ENCODE data around the gene BACE2. TPM values are rescaled to one million over a fixed set of nuclear protein-coding genes. Genes with fewer than 3 reads are reported as not detected.

The BACE2 gene
- total RNA-seq, 1 donor from 2014 or later, result 16.8 TPM

DNA sequence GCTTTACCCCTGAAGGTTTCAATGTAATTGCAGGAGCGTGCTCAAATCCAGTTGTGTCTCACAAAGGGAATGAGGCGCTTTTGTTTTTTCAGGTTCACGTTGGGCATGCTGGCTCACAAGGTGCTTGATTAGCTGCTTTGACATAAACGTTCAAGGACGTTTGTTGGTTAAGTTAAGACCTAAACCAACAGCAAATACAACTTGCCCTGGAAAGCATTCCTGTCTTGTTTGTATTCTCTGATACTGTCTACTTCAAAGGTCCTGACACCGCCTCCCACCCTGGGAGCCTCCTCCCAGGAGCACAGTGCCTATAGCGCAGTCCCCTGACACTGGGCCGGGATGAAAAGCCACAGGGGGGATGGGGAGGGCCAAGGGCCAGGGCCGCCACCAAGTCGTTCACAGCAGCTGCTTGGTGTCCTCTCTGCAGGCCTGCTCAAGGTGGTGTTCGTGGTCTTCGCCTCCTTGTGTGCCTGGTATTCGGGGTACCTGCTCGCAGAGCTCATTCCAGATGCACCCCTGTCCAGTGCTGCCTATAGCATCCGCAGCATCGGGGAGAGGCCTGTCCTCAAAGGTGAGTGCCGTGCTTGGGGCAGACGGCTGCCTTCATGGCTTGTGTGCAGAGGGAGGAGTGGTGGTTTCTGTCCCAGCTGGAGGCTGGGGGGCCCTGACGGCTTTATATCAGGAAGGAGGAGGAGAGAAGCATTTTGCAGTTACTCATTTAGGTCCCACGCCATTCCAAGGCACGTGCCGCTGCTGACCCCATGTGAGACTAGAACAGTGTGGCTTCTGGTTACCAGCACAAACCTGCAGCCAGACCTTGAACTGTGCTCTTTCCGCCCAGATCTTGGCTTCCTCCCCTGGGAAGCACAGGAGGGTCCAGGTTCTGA, 154.8 kb downstream of the BACE2 start:
- no peaks in the 10 kb centered on the region for H4K20me1 ChIP-seq (ENCODE audit: insufficient read depth, low read length)
- no peak for FAIRE-seq
- H3K27me3 Mint-ChIP-seq (ENCODE audit: low read depth, unreplicated experiment), result peaks cover 46% of the 10 kb centered on the region
- no peaks in the 10 kb centered on the region for H3K4me1 Mint-ChIP-seq (ENCODE audit: low read depth, unreplicated experiment)
- H3K4me3 ChIP-seq (ENCODE audit: insufficient read depth, low read depth, low read length), result no peak overlapping the region
- H3K9me3 Mint-ChIP-seq (ENCODE audit: unreplicated experiment), result no peaks in the 10 kb centered on the region
- no peaks in the 10 kb centered on the region for H3K36me3 ChIP-seq (ENCODE audit: insufficient read depth, low read length)
- H3K79me2 ChIP-seq (ENCODE audit: insufficient read depth, low read length), result no peaks in the 10 kb centered on the region
- no peak overlapping the region for H3K4me2 ChIP-seq (ENCODE audit: low read length)
- no peak overlapping the region for H3K27ac ChIP-seq (ENCODE audit: low read depth, low read length)
- no peaks in the 10 kb centered on the region for H3K9me3 ChIP-seq (ENCODE audit: insufficient read depth, low read depth, low read length)
- TF ChIP-seq EZH2 (IDR thresholded peaks at IDR 0.05; ENCODE audit: insufficient read depth, low read length), result no peak
- TF ChIP-seq, protein P1, sequence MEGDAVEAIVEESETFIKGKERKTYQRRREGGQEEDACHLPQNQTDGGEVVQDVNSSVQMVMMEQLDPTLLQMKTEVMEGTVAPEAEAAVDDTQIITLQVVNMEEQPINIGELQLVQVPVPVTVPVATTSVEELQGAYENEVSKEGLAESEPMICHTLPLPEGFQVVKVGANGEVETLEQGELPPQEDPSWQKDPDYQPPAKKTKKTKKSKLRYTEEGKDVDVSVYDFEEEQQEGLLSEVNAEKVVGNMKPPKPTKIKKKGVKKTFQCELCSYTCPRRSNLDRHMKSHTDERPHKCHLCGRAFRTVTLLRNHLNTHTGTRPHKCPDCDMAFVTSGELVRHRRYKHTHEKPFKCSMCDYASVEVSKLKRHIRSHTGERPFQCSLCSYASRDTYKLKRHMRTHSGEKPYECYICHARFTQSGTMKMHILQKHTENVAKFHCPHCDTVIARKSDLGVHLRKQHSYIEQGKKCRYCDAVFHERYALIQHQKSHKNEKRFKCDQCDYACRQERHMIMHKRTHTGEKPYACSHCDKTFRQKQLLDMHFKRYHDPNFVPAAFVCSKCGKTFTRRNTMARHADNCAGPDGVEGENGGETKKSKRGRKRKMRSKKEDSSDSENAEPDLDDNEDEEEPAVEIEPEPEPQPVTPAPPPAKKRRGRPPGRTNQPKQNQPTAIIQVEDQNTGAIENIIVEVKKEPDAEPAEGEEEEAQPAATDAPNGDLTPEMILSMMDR (IDR thresholded peaks at IDR 0.05; ENCODE audit: insufficient read depth, low read depth, low read length), result no peak
- no peak overlapping the region for H3K27ac Mint-ChIP-seq (ENCODE audit: unreplicated experiment)
- H3K27me3 ChIP-seq (ENCODE audit: insufficient read depth, low read length), result peaks cover 4% of the 10 kb centered on the region
- no peak overlapping the region for H2AFZ ChIP-seq (ENCODE audit: low read depth, low read length)
- H3K9ac ChIP-seq (ENCODE audit: low read length), result no peak overlapping the region
- H3K4me1 ChIP-seq (ENCODE audit: insufficient read depth, low read length), result no peaks in the 10 kb centered on the region
- H3K4me3 Mint-ChIP-seq (ENCODE audit: unreplicated experiment), result no peak overlapping the region
- DNase-seq (ENCODE audit: low read depth), result no peak
- no peaks in the 10 kb centered on the region for H3K36me3 Mint-ChIP-seq (ENCODE audit: low read depth, unreplicated experiment)

DNA sequence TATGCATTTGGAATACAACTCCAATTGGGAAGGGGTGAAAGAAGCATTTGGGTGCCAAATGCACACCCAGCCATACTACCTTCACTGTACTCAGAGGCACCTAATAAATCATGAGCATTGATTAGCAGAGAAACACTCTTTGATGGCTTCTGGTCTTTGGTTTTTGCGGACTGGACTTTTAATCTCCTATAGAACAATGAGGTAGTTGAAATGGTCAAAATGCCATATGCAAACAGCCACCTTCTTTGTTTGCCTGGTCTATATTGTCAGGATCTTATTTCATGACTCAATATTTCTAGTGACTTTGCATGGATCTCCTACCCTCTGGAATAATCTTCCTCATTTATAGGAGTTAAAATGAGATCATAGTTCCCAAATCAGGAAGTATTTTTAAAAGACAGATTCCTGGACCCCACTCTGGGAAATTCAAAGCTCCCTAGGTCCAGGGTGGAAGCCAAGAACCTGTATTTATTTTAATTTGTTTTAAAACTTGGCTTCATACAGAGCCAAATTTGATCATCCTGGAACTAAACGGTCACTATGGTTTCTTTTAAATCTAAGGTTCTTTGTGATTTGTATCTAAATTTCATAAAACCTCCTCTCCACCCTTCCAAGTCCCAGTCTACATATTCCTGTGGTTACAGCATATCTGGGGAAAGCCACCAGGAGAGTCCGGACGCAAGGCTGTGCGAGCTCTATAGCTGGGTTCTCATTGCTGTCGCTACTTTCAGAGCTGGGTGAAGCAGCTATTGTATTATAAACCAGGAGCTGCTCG, 157.4 kb downstream of the BACE2 start:
- Histone ChIP-seq H3K36me3 (ENCODE audit: insufficient read depth, low read length) (no peaks in the 10 kb centered on the region), H4K20me1 (ENCODE audit: insufficient read depth, low read length) (no peaks in the 10 kb centered on the region), H3K27me3 (ENCODE audit: insufficient read depth, low read length) (peaks cover 3% of the 10 kb centered on the region), H3K4me2 (ENCODE audit: low read length) (no peak overlapping the region), H3K4me1 (ENCODE audit: insufficient read depth, low read length) (peaks cover 10% of the 10 kb centered on the region), H3K9ac (ENCODE audit: low read length) (no peak overlapping the region), H3K79me2 (ENCODE audit: insufficient read depth, low read length) (no peaks in the 10 kb centered on the region), H3K9me3 (ENCODE audit: insufficient read depth, low read depth, low read length) (no peaks in the 10 kb centered on the region), H2AFZ (ENCODE audit: low read depth, low read length) (no peak overlapping the region), H3K27ac (ENCODE audit: low read depth, low read length) (no peak overlapping the region), H3K4me3 (ENCODE audit: insufficient read depth, low read depth, low read length) (no peak overlapping the region)
- H3K27ac Mint-ChIP-seq (ENCODE audit: unreplicated experiment), result no peak overlapping the region
- H3K36me3 Mint-ChIP-seq (ENCODE audit: low read depth, unreplicated experiment), result no peaks in the 10 kb centered on the region
- no peaks in the 10 kb centered on the region for H3K9me3 Mint-ChIP-seq (ENCODE audit: unreplicated experiment)
- no peak overlapping the region for H3K4me3 Mint-ChIP-seq (ENCODE audit: unreplicated experiment)
- TF ChIP-seq EZH2 (IDR thresholded peaks at IDR 0.05; ENCODE audit: insufficient read depth, low read length), result no peak
- TF ChIP-seq, protein P1 (IDR thresholded peaks at IDR 0.05; ENCODE audit: insufficient read depth, low read depth, low read length), result no peak
- H3K27me3 Mint-ChIP-seq (ENCODE audit: low read depth, unreplicated experiment), result peaks cover 28% of the 10 kb centered on the region
- DNase-seq (ENCODE audit: low read depth), result no peak
- H3K4me1 Mint-ChIP-seq (ENCODE audit: low read depth, unreplicated experiment), result no peaks in the 10 kb centered on the region
- FAIRE-seq, result no peak
